Kidney (tissue), 14 donors: ENCODE measurements around the gene SENP3. TPM values are rescaled to one million over a fixed set of nuclear protein-coding genes. Genes with fewer than 3 reads are reported as not detected.

Experiments
- DNase-seq, 5 donors: peaks; one replicate each; pipeline ENCODE4 v3.0.0-alpha.2; 2013 to 2020
- FAIRE-seq: peaks from 2 replicates; lab custom pipeline; 2012; peaks lifted over from hg19 to GRCh38; lab: Jason Lieb, UNC
- H3K27ac ChIP-seq, 2 donors: one replicate each; pipeline ENCODE4 v1.7.0; 2013; ENCODE audit warnings: low read depth in 2 of 2, low read length in 2 of 2, inconsistent platforms in 1 of 2
- H3K27me3 ChIP-seq: one replicate; pipeline ENCODE4 v1.7.1; 2013; ENCODE audit warnings: low read length, inconsistent platforms; ENCODE audit not compliant: control insufficient read depth, insufficient read depth
- H3K36me3 ChIP-seq, 3 donors: one replicate each; pipeline versions ENCODE4 v1.7.0 to v1.7.1; 2013; ENCODE audit warnings: low read length in 3 of 3, control low read depth in 1 of 3, inconsistent platforms in 1 of 3; ENCODE audit not compliant: insufficient read depth in 3 of 3, control insufficient read depth in 2 of 3
- H3K4me1 ChIP-seq, 3 donors: one replicate each; pipeline versions ENCODE4 v1.7.0 to v1.7.1; 2013; ENCODE audit warnings: low read length in 3 of 3, inconsistent platforms in 1 of 3, low read depth in 1 of 3; ENCODE audit not compliant: control insufficient read depth in 2 of 3, insufficient read depth in 2 of 3
- H3K4me3 ChIP-seq, 3 donors: one replicate each; pipeline versions ENCODE4 v1.7.0 to v1.8.1; 2013; ENCODE audit warnings: low read length in 3 of 3, control low read depth in 1 of 3, inconsistent platforms in 1 of 3
- H3K9ac ChIP-seq, 3 donors: one replicate each; pipeline versions ENCODE4 v1.7.0 to v1.7.1; 2013; ENCODE audit warnings: low read length in 3 of 3, control low read depth in 1 of 3, inconsistent platforms in 1 of 3
- H3K9me3 ChIP-seq, 3 donors: one replicate each; pipeline versions ENCODE4 v1.7.0 to v1.7.1; 2013; ENCODE audit warnings: low read length in 3 of 3, control low read depth in 1 of 3, inconsistent platforms in 1 of 3; ENCODE audit not compliant: control insufficient read depth in 2 of 3, insufficient read depth in 1 of 3
- CTCF ChIP-seq: IDR thresholded peaks from 3 replicates; pipeline ENCODE4 v1.5.1; 2012; ENCODE audit warnings: mild to moderate bottlenecking, moderate library complexity, borderline replicate concordance; ENCODE audit not compliant: insufficient read depth; ENCODE audit errors: extremely low read depth
- intact Hi-C: fragments of 100-400 bp; cut with DNase I; formaldehyde crosslinking; loops from one replicate; pipeline ENCODE4 v1.11.1; 2022
- polyA plus RNA-seq: library from polyadenylated mRNA; stranded (reverse); fragments of 350-450 nt; fragmentation: Illumina TruSeq; extraction: RNeasy Lipid Tissue Mini Kit (QIAGEN cat#74804); gene quantifications from one replicate; pipeline ENCODE4 v1.2.3, GENCODE V29; 2014; ENCODE audit warnings: low read depth, low replicate concordance; ENCODE audit not compliant: insufficient read depth
- total RNA-seq: library from RNA; stranded (reverse); fragmentation: NEBNext Ultra II Directional; extraction: Animal tissue kit (Norgen Biotek cat#: 25700); gene quantifications from one replicate; pipeline ENCODE4 v1.2.1, GENCODE V29; 2021
- donor health status: control.
- donor health status: control.
- donor health status: control.
- donor health status: control.
- donor health status: control.
- donor health status: DM: yes; HTN: yes; CAD: no.
- donor health status: Normal renal cell carcinoma (clear cell type).

SENP3 gene
- total and polyA plus RNA-seq, 2 donors from 2014 or later = 43.5 to 50.3 TPM

DNA sequence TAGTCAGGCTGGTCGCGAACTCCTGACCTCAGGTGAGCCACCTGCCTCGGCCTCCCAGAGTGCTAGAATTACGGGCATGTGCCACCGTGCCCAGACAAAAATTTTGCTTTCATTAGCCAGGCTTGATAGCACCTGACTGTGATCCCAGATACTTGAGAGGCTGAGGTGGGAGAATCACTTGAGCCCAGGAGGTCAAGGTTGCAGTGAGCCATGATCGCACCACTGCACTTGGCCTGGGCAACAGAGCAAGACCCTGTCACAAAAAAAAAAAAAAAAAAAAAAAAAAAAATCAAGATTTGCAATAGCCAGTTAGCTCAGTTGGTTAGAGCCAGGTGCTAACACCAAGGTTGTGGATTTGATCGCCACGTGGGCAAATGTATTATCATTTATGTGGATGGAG, 59.1 kb downstream of the SENP3 start:
- H3K4me3 ChIP-seq = no peak overlapping the region
- intact Hi-C loops = no loop called here

More for the DNA sequence above, 59.1 kb downstream of the SENP3 start:
- Histone ChIP-seq H3K27me3 (no peaks in the 10 kb centered on the region), H3K9ac (no peak overlapping the region), H3K4me1 (no peaks in the 10 kb centered on the region), H3K36me3 (no peaks in the 10 kb centered on the region), H3K27ac (no peak overlapping the region), H3K9me3 (no peaks in the 10 kb centered on the region)
- no peak for DNase-seq
- no peak for TF ChIP-seq CTCF
- no peak for FAIRE-seq

Other genes starting within 250 kb of the SENP3 start
Only the 30 nearest of the 31 such genes appear.
- gene NEURL4, start 232.6 kb upstream of the SENP3 start, total RNA-seq = 44.7 TPM
- 21.2 TPM for gene NEURL4, start 232.6 kb upstream of the SENP3 start, polyA plus RNA-seq
- 26.0 TPM for gene ACAP1, start 225.4 kb upstream of the SENP3 start, total RNA-seq
- gene ACAP1, start 225.4 kb upstream of the SENP3 start, polyA plus RNA-seq = 9.9 TPM
- 14.4 TPM for gene KCTD11, start 209.8 kb upstream of the SENP3 start, total RNA-seq
- gene KCTD11, start 209.8 kb upstream of the SENP3 start, polyA plus RNA-seq = 7.2 TPM
- not detected for gene TMEM95, start 206.8 kb upstream of the SENP3 start, total RNA-seq
- not detected for gene TMEM95, start 206.8 kb upstream of the SENP3 start, polyA plus RNA-seq
- 9.3 TPM for gene TNK1, start 180.8 kb upstream of the SENP3 start, total RNA-seq
- 7.6 TPM for gene TNK1, start 180.8 kb upstream of the SENP3 start, polyA plus RNA-seq
- 35.0 TPM for gene PLSCR3, start 167.4 kb upstream of the SENP3 start, total RNA-seq
- 26.4 TPM for gene PLSCR3, start 167.4 kb upstream of the SENP3 start, polyA plus RNA-seq
- gene TMEM256, start 157.8 kb upstream of the SENP3 start, total RNA-seq = 55.8 TPM
- 389 TPM for gene TMEM256, start 157.8 kb upstream of the SENP3 start, polyA plus RNA-seq
- gene NLGN2, start 154.1 kb upstream of the SENP3 start, total RNA-seq = 23.4 TPM
- 7.3 TPM for gene NLGN2, start 154.1 kb upstream of the SENP3 start, polyA plus RNA-seq
- not detected for gene SPEM1, start 141.6 kb upstream of the SENP3 start, total RNA-seq
- not detected for gene SPEM1, start 141.6 kb upstream of the SENP3 start, polyA plus RNA-seq
- gene SPEM2, start 136.3 kb upstream of the SENP3 start, total RNA-seq = not detected
- not detected for gene SPEM2, start 136.3 kb upstream of the SENP3 start, polyA plus RNA-seq
- not detected for gene SPEM3, start 133.1 kb upstream of the SENP3 start, total RNA-seq
- not detected for gene SPEM3, start 133.1 kb upstream of the SENP3 start, polyA plus RNA-seq
- 10.0 TPM for gene TMEM102, start 126.5 kb upstream of the SENP3 start, total RNA-seq
- 10.0 TPM for gene TMEM102, start 126.5 kb upstream of the SENP3 start, polyA plus RNA-seq
- 1.4 TPM for gene FGF11, start 122.4 kb upstream of the SENP3 start, total RNA-seq
- 7.7 TPM for gene FGF11, start 122.4 kb upstream of the SENP3 start, polyA plus RNA-seq
- gene CHRNB1, start 116.9 kb upstream of the SENP3 start, total RNA-seq = 11.9 TPM
- 19.3 TPM for gene CHRNB1, start 116.9 kb upstream of the SENP3 start, polyA plus RNA-seq
- 64.8 TPM for gene ZBTB4, start 82.3 kb upstream of the SENP3 start, total RNA-seq
- 23.2 TPM for gene ZBTB4, start 82.3 kb upstream of the SENP3 start, polyA plus RNA-seq
- gene SLC35G6, start 80.5 kb upstream of the SENP3 start, total RNA-seq = not detected
- not detected for gene SLC35G6, start 80.5 kb upstream of the SENP3 start, polyA plus RNA-seq
- gene POLR2A, start 77.6 kb upstream of the SENP3 start, total RNA-seq = 133 TPM
- 18.6 TPM for gene POLR2A, start 77.6 kb upstream of the SENP3 start, polyA plus RNA-seq
- gene TNFSF12, start 12.9 kb upstream of the SENP3 start, total RNA-seq = 48.0 TPM
- gene TNFSF12, start 12.9 kb upstream of the SENP3 start, polyA plus RNA-seq = 61.8 TPM
- gene TNFSF13, start 3.2 kb upstream of the SENP3 start, total RNA-seq = 99.2 TPM
- 68.6 TPM for gene TNFSF13, start 3.2 kb upstream of the SENP3 start, polyA plus RNA-seq
- gene CD68, start 17.7 kb downstream of the SENP3 start, total RNA-seq = 92.6 TPM
- 38.3 TPM for gene CD68, start 17.7 kb downstream of the SENP3 start, polyA plus RNA-seq
- gene MPDU1, start 21.9 kb downstream of the SENP3 start, total RNA-seq = 54.2 TPM
- gene MPDU1, start 21.9 kb downstream of the SENP3 start, polyA plus RNA-seq = 145 TPM
- 0.88 TPM for gene SOX15, start 28.2 kb downstream of the SENP3 start, total RNA-seq
- 0.80 TPM for gene SOX15, start 28.2 kb downstream of the SENP3 start, polyA plus RNA-seq
- 29.3 TPM for gene FXR2, start 53.0 kb downstream of the SENP3 start, total RNA-seq
- gene FXR2, start 53.0 kb downstream of the SENP3 start, polyA plus RNA-seq = 59.2 TPM
- gene SAT2, start 65.9 kb downstream of the SENP3 start, total RNA-seq = 74.7 TPM
- gene SAT2, start 65.9 kb downstream of the SENP3 start, polyA plus RNA-seq = 430 TPM
- 0.57 TPM for gene SHBG, start 68.2 kb downstream of the SENP3 start, total RNA-seq
- gene SHBG, start 68.2 kb downstream of the SENP3 start, polyA plus RNA-seq = 4.6 TPM
- gene ATP1B2, start 89.0 kb downstream of the SENP3 start, total RNA-seq = 7.6 TPM
- gene ATP1B2, start 89.0 kb downstream of the SENP3 start, polyA plus RNA-seq = 12.8 TPM
- 66.9 TPM for gene TP53, start 125.6 kb downstream of the SENP3 start, total RNA-seq
- 14.8 TPM for gene TP53, start 125.6 kb downstream of the SENP3 start, polyA plus RNA-seq
- gene WRAP53, start 126.6 kb downstream of the SENP3 start, total RNA-seq = 6.5 TPM
- 10.8 TPM for gene WRAP53, start 126.6 kb downstream of the SENP3 start, polyA plus RNA-seq
- 3.5 TPM for gene EFNB3, start 143.3 kb downstream of the SENP3 start, total RNA-seq
- 2.3 TPM for gene EFNB3, start 143.3 kb downstream of the SENP3 start, polyA plus RNA-seq
- 0.66 TPM for gene DNAH2, start 155.8 kb downstream of the SENP3 start, total RNA-seq
- gene DNAH2, start 155.8 kb downstream of the SENP3 start, polyA plus RNA-seq = 0.17 TPM